Epithelial cell of esophagus (primary cell): Measurements from ENCODE around the gene CACNA1H.

Experiments
- DNase-seq: peaks from one replicate; pipeline ENCODE4 v3.0.0; 2010; ENCODE audit warnings: low read depth
- H3K4me3 ChIP-seq: 2 replicates; pipeline ENCODE4 v1.5.1; 2011; ENCODE audit warnings: mild to moderate bottlenecking, low read length, control low read depth
- TF ChIP-seq, protein P1 (sequence below): IDR thresholded peaks from 2 replicates; pipeline ENCODE4 v1.5.1; 2011; ENCODE audit warnings: low read depth, mild to moderate bottlenecking, low read length, control low read depth, inconsistent platforms; ENCODE audit not compliant: insufficient read depth; ENCODE audit errors: missing control alignments

CACNA1H gene

DNA sequence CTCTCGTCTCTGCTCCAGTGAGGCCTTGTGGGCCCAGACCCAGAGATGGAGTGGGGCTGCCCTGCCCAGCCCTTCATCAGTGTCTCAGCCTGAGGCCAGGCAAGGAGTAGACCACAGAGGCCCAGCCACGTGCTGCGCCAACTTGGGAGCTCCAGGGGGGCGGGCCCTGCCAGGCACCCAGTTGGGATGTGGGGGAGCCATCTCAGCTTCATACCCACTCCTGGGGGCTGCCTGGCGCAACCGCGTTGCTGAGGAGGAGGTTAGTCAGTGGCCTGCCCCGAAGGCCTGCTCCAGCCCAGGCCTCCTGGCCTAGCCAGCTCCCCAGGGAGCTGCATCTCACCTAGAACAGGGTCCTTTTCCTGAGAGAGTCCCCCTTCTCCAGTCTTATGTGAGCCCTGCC lies 60.3 kb downstream of the CACNA1H start:
- TF ChIP-seq, protein P1, sequence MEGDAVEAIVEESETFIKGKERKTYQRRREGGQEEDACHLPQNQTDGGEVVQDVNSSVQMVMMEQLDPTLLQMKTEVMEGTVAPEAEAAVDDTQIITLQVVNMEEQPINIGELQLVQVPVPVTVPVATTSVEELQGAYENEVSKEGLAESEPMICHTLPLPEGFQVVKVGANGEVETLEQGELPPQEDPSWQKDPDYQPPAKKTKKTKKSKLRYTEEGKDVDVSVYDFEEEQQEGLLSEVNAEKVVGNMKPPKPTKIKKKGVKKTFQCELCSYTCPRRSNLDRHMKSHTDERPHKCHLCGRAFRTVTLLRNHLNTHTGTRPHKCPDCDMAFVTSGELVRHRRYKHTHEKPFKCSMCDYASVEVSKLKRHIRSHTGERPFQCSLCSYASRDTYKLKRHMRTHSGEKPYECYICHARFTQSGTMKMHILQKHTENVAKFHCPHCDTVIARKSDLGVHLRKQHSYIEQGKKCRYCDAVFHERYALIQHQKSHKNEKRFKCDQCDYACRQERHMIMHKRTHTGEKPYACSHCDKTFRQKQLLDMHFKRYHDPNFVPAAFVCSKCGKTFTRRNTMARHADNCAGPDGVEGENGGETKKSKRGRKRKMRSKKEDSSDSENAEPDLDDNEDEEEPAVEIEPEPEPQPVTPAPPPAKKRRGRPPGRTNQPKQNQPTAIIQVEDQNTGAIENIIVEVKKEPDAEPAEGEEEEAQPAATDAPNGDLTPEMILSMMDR: no peak
- no peak overlapping the region for H3K4me3 ChIP-seq
- DNase-seq: no peak

DNA sequence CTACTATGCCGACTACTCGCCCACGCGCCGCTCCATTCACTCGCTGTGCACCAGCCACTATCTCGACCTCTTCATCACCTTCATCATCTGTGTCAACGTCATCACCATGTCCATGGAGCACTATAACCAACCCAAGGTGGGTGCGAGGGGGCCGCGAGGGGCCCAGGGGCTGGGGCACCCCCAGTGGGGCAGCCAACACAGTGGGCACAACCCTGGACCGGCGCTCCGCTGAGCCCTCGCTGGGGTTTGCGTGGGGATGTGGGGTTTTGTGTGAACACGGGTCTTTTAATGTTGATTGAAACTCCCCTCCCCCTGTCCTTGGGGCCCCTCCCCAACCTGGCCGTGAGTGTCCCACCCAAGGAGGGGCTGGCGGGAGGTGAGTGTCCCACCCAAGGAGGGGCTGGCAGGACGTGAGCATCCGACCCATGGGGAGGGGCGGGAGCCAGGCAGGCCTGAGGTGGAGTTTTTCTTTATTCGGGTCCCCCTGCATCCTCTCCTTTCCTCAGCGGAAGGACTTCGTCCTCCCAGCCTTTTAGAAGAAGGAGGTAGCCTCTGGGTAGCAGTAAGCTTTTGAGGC lies 61.0 kb downstream of the CACNA1H start:
- TF ChIP-seq, protein P1: no peak
- no peak for DNase-seq
- no peak overlapping the region for H3K4me3 ChIP-seq

DNA sequence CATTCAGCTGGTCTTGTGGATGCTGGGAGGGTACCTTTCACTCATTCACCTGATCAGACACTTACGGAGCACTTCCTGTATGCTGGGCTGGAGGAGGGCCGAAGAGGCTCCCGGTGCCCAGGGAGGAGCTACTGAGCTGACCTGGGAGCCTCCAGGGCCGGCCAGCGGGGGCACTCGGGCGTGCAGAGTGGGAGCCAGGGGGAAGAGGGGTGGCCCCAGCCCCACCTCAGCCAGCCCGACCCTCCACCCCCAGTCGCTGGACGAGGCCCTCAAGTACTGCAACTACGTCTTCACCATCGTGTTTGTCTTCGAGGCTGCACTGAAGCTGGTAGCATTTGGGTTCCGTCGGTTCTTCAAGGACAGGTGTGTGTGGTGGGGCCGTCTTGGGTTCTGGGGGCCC lies 61.8 kb downstream of the CACNA1H start:
- TF ChIP-seq, protein P1: no peak
- no peak for DNase-seq
- H3K4me3 ChIP-seq: no peak overlapping the region

DNA sequence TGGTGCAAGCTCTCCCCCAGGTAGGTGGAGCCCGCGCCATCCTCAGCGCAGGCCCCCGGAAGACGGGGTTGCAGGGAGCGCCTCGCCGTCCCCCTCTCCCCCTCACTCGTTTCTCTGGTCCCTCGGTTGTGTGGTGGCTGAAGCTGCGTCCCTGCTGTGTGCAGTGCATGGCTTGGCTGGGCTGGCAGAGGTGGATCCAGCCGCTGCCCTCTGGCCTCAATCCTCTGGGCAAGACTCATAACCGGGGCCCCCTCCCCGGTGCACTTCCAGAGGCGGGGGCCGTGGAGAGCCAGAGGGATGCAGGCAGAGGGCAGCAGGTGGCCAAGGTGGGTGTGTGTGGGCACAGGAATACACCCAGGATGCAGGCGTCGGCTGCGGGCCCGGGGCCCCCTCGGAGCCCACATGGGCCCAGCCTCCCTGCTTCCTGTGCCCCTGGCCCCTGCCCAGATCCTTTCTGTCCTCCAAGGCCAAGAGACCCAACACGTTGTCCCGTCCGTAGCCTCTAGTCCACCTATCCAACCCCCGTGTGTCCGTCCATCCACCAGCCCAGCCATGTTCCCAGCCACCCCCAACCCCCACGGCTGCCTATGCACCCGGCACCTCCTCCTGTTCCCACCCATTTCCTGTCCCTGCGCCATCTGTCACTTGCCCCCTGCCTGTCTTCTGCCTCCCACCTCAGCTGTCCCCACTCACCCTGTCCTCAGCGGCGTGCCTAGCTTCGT lies 62.8 kb downstream of the CACNA1H start:
- TF ChIP-seq, protein P1: no peak
- H3K4me3 ChIP-seq: no peak overlapping the region
- DNase-seq: no peak

DNA sequence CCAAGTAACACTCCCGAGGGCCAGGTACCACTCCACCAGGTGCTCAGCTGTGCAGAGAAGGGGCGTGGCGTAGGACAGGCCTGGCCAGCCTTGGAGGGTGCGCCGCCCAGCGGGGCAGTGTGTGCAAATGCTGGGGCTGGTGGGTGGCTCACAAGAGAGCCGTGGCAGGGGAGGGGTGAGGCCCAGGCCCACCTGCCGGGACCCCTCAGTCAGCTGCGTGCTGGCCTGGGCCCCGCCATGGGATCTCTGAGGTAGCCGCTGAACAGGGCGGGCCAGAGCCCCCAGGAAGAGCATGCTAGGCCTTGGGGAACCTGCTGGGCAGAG lies 63.4 kb downstream of the CACNA1H start:
- DNase-seq: no peak
- no peak overlapping the region for H3K4me3 ChIP-seq
- TF ChIP-seq, protein P1: no peak

GRCh38 chr16:1216681-1217400 lies 63.9 kb downstream of the CACNA1H start:
- no peak for DNase-seq
- TF ChIP-seq, protein P1: no peak
- no peak overlapping the region for H3K4me3 ChIP-seq

GRCh38 chr16:1217526-1217925 lies 64.6 kb downstream of the CACNA1H start:
- DNase-seq: no peak
- H3K4me3 ChIP-seq: no peak overlapping the region
- TF ChIP-seq, protein P1: no peak
